Endothelial cell of umbilical vein (primary cell): ENCODE measurements around the gene DLG3.

Experiments used
- CTCF ChIP-seq, 2 donors: IDR thresholded peaks; 1 replicate in 1 of 2; 2 replicates in 1 of 2; pipeline ENCODE4 v1.5.1; 2011; ENCODE audit warnings: low read length in 2 of 2, mild to moderate bottlenecking in 2 of 2, moderate library complexity in 2 of 2, control low read depth in 1 of 2, inconsistent platforms in 1 of 2, low read depth in 1 of 2; ENCODE audit not compliant: insufficient read depth in 1 of 2; ENCODE audit errors: extremely low read depth in 1 of 2
- EZH2 ChIP-seq: IDR thresholded peaks from 2 replicates; pipeline ENCODE4 v1.6.1; 2012; ENCODE audit warnings: borderline replicate concordance, low read depth, mild to moderate bottlenecking, moderate library complexity, low read length, inconsistent platforms; ENCODE audit not compliant: severe bottlenecking
- FOS ChIP-seq: IDR thresholded peaks from 2 replicates; pipeline ENCODE4 v1.6.1; 2011; ENCODE audit warnings: mild to moderate bottlenecking, low read length, moderate library complexity, borderline replicate concordance; ENCODE audit not compliant: insufficient read depth
- GATA2 ChIP-seq: IDR thresholded peaks from 2 replicates; pipeline ENCODE4 v1.7.0; 2011; ENCODE audit warnings: low read depth, mild to moderate bottlenecking, moderate library complexity, mixed read lengths, low read length; ENCODE audit not compliant: insufficient read length, insufficient read depth
- JUN ChIP-seq: IDR thresholded peaks from 2 replicates; pipeline ENCODE4 v1.6.1; 2011; ENCODE audit warnings: borderline replicate concordance, low read depth; ENCODE audit not compliant: insufficient read length, insufficient read depth
- MAX ChIP-seq: IDR thresholded peaks from 2 replicates; pipeline ENCODE4 v1.6.1; 2011; ENCODE audit not compliant: insufficient read depth, insufficient read length
- MYC ChIP-seq: IDR thresholded peaks from one replicate; pipeline ENCODE4 v1.6.1; 2011; ENCODE audit warnings: mild to moderate bottlenecking, low read depth, low read length
- POLR2A ChIP-seq: IDR thresholded peaks from 2 replicates; pipeline ENCODE4 v1.6.1; 2012; ENCODE audit warnings: low read depth, mild to moderate bottlenecking, control low read depth, low read length
- POLR2AphosphoS5 ChIP-seq: IDR thresholded peaks from 2 replicates; pipeline ENCODE4 v1.6.1; 2012; ENCODE audit warnings: low read depth, mild to moderate bottlenecking, control low read depth, low read length, moderate library complexity; ENCODE audit not compliant: insufficient read depth

DNA sequence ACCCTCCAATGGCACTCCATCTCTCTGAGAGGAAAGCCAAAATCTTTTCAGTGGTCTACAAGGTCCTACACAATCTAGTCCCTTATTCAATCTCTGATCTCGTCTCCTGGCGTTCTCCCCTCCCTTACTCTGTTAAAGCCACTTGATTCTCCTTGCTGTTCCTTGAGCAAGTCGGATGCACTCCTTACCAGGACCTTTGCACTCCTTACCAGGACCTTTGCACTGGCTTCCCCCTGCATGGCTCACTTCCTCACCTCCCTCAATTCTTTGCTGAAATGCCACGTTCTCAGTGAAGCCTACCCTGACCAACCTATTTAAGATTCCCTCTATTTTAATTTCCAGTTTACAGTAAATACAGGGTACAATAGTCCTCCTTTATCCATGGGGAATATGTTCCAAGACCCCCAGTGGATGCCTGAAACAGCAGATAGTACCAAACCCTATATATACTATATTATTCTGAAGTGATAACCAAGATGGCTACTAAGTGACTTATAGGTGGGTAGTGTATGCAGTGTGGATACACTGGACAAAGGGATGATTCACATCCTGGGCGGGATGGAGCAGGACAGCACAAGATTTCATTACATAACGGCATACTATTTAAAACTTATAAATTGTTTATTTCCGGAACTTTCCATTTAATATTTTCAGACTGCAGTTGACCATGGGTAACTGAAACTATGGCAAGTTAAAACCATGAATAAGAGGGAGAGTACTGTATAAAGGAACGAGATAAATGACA lies 6.5 kb upstream of the DLG3 start:
- TF ChIP-seq CTCF (IDR thresholded peaks at IDR 0.05; ENCODE audit: extremely low read depth in 1 of 2, insufficient read depth in 1 of 2, low read depth in 1 of 2, low read length in 2 of 2) (no peak), POLR2A (no peak), MAX (no peak), FOS (no peak), EZH2 (no peak), JUN (no peak), POLR2AphosphoS5 (no peak), MYC (no peak), GATA2 (no peak)
